Non-pigmented ciliary epithelial cell (primary cell): ENCODE measurements around the gene ZFP42.
"Not testable (repeated sequence)": the region's sequence is repeated elsewhere in the genome, so short reads cannot be mapped to it uniquely, and the experiment has no call there.

Experiments used
- DNase-seq: peaks from one replicate; pipeline ENCODE4 v3.0.0-alpha.2; 2010; ENCODE audit warnings: low read depth

ZFP42 gene

GRCh38 chr4:188021548-188022249 lies 26.1 kb downstream of the ZFP42 start:
- no peak for DNase-seq

GRCh38 chr4:188023682-188024081 lies 28.1 kb downstream of the ZFP42 start:
- no peak for DNase-seq

GRCh38 chr4:188025476-188025875 lies 29.9 kb downstream of the ZFP42 start:
- DNase-seq: no peak

- no peak for DNase-seq
Observed at GRCh38 chr4:188029114-188029513, 33.5 kb downstream of the ZFP42 start.

GRCh38 chr4:188030401-188030800 lies 34.8 kb downstream of the ZFP42 start:
- no peak for DNase-seq

- DNase-seq: no peak
Observed at GRCh38 chr4:188031751-188032150, 36.2 kb downstream of the ZFP42 start.

- DNase-seq: no peak
Observed at GRCh38 chr4:188032170-188032569, 36.6 kb downstream of the ZFP42 start.

GRCh38 chr4:188032583-188032982 lies 37.0 kb downstream of the ZFP42 start:
- DNase-seq: no peak

GRCh38 chr4:188037003-188037713 lies 41.6 kb downstream of the ZFP42 start:
- no peak for DNase-seq

- no peak for DNase-seq
Observed at GRCh38 chr4:188041721-188042120, 46.1 kb downstream of the ZFP42 start.

- DNase-seq: no peak
Observed at GRCh38 chr4:188042191-188042590, 46.6 kb downstream of the ZFP42 start.

- DNase-seq: no peak
Observed at GRCh38 chr4:188043154-188043553, 47.6 kb downstream of the ZFP42 start.

GRCh38 chr4:188045461-188045860 lies 49.9 kb downstream of the ZFP42 start:
- not testable (repeated sequence) for DNase-seq

- DNase-seq: no peak
Observed at GRCh38 chr4:188046657-188047056, 51.1 kb downstream of the ZFP42 start.

GRCh38 chr4:188053302-188053701 lies 57.7 kb downstream of the ZFP42 start:
- DNase-seq: no peak
